Caco-2 (cell line): ENCODE results near the gene C14orf119. TPM values are rescaled to one million over a fixed set of nuclear protein-coding genes. Genes with fewer than 3 reads are reported as not detected.

Experiments
- BruUV-seq: library from RNA; stranded (reverse); fragments of 400-500 nt; replicated peaks from 2 replicates; lab custom pipeline; 2021; lab: Mats Ljungman, UMichigan
- CTCF ChIA-PET: fragments of 300-600 bp; sonication (Branson Sonifier 250); formaldehyde crosslinking; loops from one replicate; lab custom pipeline; 2022; ENCODE audit warnings: antibody characterized with exemption; lab: Charles Lee
- POLR2A ChIA-PET: fragments of 300-600 bp; sonication (Branson Sonifier 250); formaldehyde crosslinking; loops from one replicate; lab custom pipeline; 2022; ENCODE audit warnings: antibody characterized with exemption; lab: Charles Lee
- DNase-seq, 2 experiments: peaks; one replicate each; pipeline versions ENCODE4 v3.0.0 to v3.0.0-alpha.2; 2020 to 2022
- H3K27me3 ChIP-seq: replicated peaks from 2 replicates; pipeline ENCODE4 v1.6.0; 2011; ENCODE audit warnings: low read length; ENCODE audit not compliant: control insufficient read depth, insufficient read depth
- H3K36me3 ChIP-seq: 2 replicates; pipeline ENCODE4 v1.5.1; 2011; ENCODE audit warnings: low read length; ENCODE audit not compliant: control insufficient read depth, insufficient read depth
- H3K4me1 ChIP-seq: fragments of 250-450 bp; sonication (Bioruptor Pico); 2 replicates; pipeline ENCODE4 v1.5.1; 2020; ENCODE audit warnings: mild to moderate bottlenecking
- H3K4me3 ChIP-seq: 2 replicates; pipeline ENCODE4 v1.5.1; 2011; ENCODE audit warnings: low read depth, mild to moderate bottlenecking, control low read depth, low read length
- H3K9me3 ChIP-seq: fragments of 250-450 bp; sonication (Bioruptor Pico); 2 replicates; pipeline ENCODE4 v1.5.1; 2020; ENCODE audit warnings: mild to moderate bottlenecking, moderate library complexity
- H3K27ac Mint-ChIP-seq: one replicate; pipeline ENCODE4 v1.8.0; 2022; ENCODE audit warnings: mixed read lengths; ENCODE audit not compliant: unreplicated experiment
- H3K27me3 Mint-ChIP-seq: one replicate; pipeline ENCODE4 v1.8.0; 2022; ENCODE audit warnings: mixed read lengths; ENCODE audit not compliant: insufficient read depth, unreplicated experiment
- H3K36me3 Mint-ChIP-seq: one replicate; pipeline ENCODE4 v1.8.0; 2022; ENCODE audit warnings: mild to moderate bottlenecking, mixed read lengths; ENCODE audit not compliant: insufficient read depth, unreplicated experiment
- H3K4me1 Mint-ChIP-seq: one replicate; pipeline ENCODE4 v1.8.0; 2022; ENCODE audit warnings: low read depth, mixed read lengths; ENCODE audit not compliant: unreplicated experiment
- H3K4me3 Mint-ChIP-seq: one replicate; pipeline ENCODE4 v1.8.0; 2022; ENCODE audit warnings: mild to moderate bottlenecking, moderate library complexity, mixed read lengths; ENCODE audit not compliant: unreplicated experiment
- H3K9me3 Mint-ChIP-seq: one replicate; pipeline ENCODE4 v1.8.0; 2022; ENCODE audit warnings: mixed read lengths; ENCODE audit not compliant: unreplicated experiment
- intact Hi-C: fragments of 100-400 bp; cut with micrococcal nuclease; formaldehyde crosslinking; loops from one replicate; pipeline ENCODE4 v1.10.0; 2022; ENCODE audit not compliant: unreplicated experiment
- total RNA-seq: library from RNA; stranded (reverse); gene quantifications from 2 replicates; pipeline ENCODE4 v1.2.3, GENCODE V29; 2022
- TF ChIP-seq, protein P1 (sequence below), 2 experiments: fragments of 200-600 bp in 1 of 2; IDR thresholded peaks; 1 replicate in 1 of 2; 2 replicates in 1 of 2; pipeline versions ENCODE4 v1.5.1 to v1.8.0; 2011 to 2022; ENCODE audit warnings: antibody characterized with exemption in 1 of 2, control low read depth in 1 of 2, inconsistent platforms in 1 of 2, low read depth in 1 of 2, low read length in 1 of 2, mild to moderate bottlenecking in 1 of 2, moderate library complexity in 1 of 2; ENCODE audit not compliant: insufficient read depth in 1 of 2, severe bottlenecking in 1 of 2, unreplicated experiment in 1 of 2

Gene C14orf119
- total RNA-seq, 1 experiment from 2014 or later = 52.0 TPM

DNA sequence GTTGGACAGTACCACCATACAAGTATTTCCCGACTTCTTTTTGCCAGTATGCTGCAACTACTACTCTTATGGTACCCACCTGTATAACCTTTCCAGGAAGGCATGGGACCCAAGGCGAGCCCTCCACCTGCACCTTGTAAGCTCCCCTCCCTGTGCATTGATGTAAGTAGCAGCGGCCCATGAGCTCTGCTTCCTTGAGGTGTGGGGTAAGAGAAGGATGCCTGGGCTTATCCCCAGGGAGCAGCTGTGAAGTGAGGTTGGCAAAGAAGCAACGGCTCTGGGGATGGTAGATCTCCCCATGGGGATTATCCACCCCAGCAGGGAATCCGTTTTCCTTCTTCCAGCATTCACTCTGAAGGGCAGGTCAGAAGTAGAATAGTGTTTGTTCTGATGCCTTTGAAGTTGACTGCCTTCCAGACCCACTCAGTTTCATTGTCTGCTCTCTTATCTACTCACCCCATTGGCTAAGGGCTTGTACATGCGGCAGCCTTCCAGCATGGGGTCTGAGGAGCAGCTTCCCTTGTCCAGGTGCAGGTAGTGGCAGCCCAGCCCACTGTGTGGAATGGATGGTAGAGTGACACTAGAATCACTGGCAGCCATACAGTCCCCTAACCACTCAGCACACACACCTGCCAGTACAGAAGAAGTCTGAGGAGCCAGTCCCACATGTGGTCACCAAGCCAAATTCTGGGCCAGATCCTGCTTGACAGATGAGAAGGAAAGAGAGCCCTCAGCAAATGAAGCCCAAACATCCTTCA lies 6.1 kb downstream of the C14orf119 start:
- BruUV-seq = no TSS peak
- no peaks in the 10 kb centered on the region for H3K27me3 Mint-ChIP-seq
- no peak overlapping the region for H3K4me3 Mint-ChIP-seq
- H3K36me3 ChIP-seq = no peaks in the 10 kb centered on the region
- H3K36me3 Mint-ChIP-seq = peaks cover 25% of the 10 kb centered on the region
- DNase-seq = no peak
- no peaks in the 10 kb centered on the region for H3K9me3 Mint-ChIP-seq
- POLR2A ChIA-PET = no interaction called here
- no peak overlapping the region for H3K4me3 ChIP-seq
- intact Hi-C loops = loop anchor here (5.0 kb wide), 1 partner anchor 196 kb away; no protein-coding TSS in a partner anchor
- H3K4me1 ChIP-seq = peaks cover 6% of the 10 kb centered on the region; the same call in 1 of the 2 replicates
- no peaks in the 10 kb centered on the region for H3K9me3 ChIP-seq
- CTCF ChIA-PET = interaction anchor here (3.5 kb wide), 1 partner anchor 33 kb away, joined by 18 read pairs; no protein-coding TSS in a partner anchor
- no peak overlapping the region for H3K27ac Mint-ChIP-seq
- TF ChIP-seq, protein P1, sequence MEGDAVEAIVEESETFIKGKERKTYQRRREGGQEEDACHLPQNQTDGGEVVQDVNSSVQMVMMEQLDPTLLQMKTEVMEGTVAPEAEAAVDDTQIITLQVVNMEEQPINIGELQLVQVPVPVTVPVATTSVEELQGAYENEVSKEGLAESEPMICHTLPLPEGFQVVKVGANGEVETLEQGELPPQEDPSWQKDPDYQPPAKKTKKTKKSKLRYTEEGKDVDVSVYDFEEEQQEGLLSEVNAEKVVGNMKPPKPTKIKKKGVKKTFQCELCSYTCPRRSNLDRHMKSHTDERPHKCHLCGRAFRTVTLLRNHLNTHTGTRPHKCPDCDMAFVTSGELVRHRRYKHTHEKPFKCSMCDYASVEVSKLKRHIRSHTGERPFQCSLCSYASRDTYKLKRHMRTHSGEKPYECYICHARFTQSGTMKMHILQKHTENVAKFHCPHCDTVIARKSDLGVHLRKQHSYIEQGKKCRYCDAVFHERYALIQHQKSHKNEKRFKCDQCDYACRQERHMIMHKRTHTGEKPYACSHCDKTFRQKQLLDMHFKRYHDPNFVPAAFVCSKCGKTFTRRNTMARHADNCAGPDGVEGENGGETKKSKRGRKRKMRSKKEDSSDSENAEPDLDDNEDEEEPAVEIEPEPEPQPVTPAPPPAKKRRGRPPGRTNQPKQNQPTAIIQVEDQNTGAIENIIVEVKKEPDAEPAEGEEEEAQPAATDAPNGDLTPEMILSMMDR (IDR thresholded peaks at IDR 0.05; ENCODE audit: insufficient read depth in 1 of 2, low read depth in 1 of 2, low read length in 1 of 2, severe bottlenecking in 1 of 2, unreplicated experiment in 1 of 2) = no peak
- H3K27me3 ChIP-seq = no peaks in the 10 kb centered on the region
- H3K4me1 Mint-ChIP-seq = peaks cover 25% of the 10 kb centered on the region

DNA sequence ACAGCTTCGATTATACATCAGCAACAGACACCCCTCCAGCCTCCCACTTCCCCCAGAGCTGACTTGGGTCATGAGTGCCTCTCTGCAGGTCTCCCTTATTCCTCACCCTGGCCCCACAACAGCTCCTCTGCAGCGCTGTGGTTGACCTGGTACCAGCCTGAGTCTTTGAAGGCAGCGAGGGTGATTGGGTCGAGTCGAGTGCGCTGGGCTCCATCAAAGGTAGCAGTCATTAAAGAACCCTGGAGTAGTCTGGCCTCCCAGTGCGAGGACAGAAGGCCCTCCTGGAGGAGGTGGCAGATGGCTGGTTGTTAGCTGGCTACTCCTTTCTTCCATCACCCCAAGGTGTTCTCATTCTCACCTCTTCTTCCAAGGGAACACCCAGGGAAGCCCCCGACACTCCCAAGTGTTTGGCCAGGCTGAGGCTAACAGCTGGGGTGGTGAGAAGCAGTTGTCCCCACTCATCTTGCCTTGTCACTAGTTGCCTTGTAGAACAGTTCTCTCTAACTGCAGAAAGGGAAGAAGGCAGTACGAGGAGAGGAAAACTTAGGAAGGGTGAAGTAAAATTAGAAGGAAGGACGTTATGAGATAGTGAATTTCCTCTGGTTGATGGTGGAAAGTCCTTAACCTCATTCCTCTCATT lies 6.8 kb downstream of the C14orf119 start:
- Histone ChIP-seq H3K4me3 (no peak overlapping the region), H3K9me3 (no peaks in the 10 kb centered on the region), H3K36me3 (no peaks in the 10 kb centered on the region), H3K4me1 (peaks cover 6% of the 10 kb centered on the region; the same call in 1 of the 2 replicates), H3K27me3 (no peaks in the 10 kb centered on the region)
- DNase-seq = no peak
- H3K36me3 Mint-ChIP-seq = peaks cover 19% of the 10 kb centered on the region
- CTCF ChIA-PET = interaction anchor here (3.5 kb wide), 1 partner anchor 33 kb away, joined by 18 read pairs; no protein-coding TSS in a partner anchor
- no peak overlapping the region for H3K4me3 Mint-ChIP-seq
- TF ChIP-seq, protein P1 (IDR thresholded peaks at IDR 0.05; ENCODE audit: insufficient read depth in 1 of 2, low read depth in 1 of 2, low read length in 1 of 2, severe bottlenecking in 1 of 2, unreplicated experiment in 1 of 2) = no peak
- BruUV-seq = no TSS peak
- no peak overlapping the region for H3K27ac Mint-ChIP-seq
- H3K9me3 Mint-ChIP-seq = no peaks in the 10 kb centered on the region
- no peaks in the 10 kb centered on the region for H3K27me3 Mint-ChIP-seq
- POLR2A ChIA-PET = interaction anchor here (0.7 kb wide), 1 partner anchor 179 kb away, joined by 3 read pairs; no protein-coding TSS in a partner anchor
- H3K4me1 Mint-ChIP-seq = peaks cover 18% of the 10 kb centered on the region
- intact Hi-C loops = loop anchor here (5.0 kb wide), 1 partner anchor 195 kb away; no protein-coding TSS in a partner anchor

- no peaks in the 10 kb centered on the region for H3K9me3 Mint-ChIP-seq
- no peak overlapping the region for H3K4me3 Mint-ChIP-seq
- H3K36me3 Mint-ChIP-seq = peaks cover 14% of the 10 kb centered on the region
- intact Hi-C loops = loop anchor here (5.0 kb wide), 1 partner anchor 194 kb away; no protein-coding TSS in a partner anchor
- H3K9me3 ChIP-seq = no peaks in the 10 kb centered on the region
- no peaks in the 10 kb centered on the region for H3K27me3 ChIP-seq
- BruUV-seq = no TSS peak
- no peak overlapping the region for H3K4me3 ChIP-seq
- TF ChIP-seq, protein P1 (IDR thresholded peaks at IDR 0.05; ENCODE audit: insufficient read depth in 1 of 2, low read depth in 1 of 2, low read length in 1 of 2, severe bottlenecking in 1 of 2, unreplicated experiment in 1 of 2) = no peak
- H3K27ac Mint-ChIP-seq = no peak overlapping the region
- no peak for DNase-seq
- H3K36me3 ChIP-seq = no peaks in the 10 kb centered on the region
- ChIA-PET POLR2A (interaction anchor here (0.7 kb wide), 1 partner anchor 178 kb away, joined by 3 read pairs; no protein-coding TSS in a partner anchor), CTCF (no interaction called here)
- H3K27me3 Mint-ChIP-seq = no peaks in the 10 kb centered on the region
- peaks cover 6% of the 10 kb centered on the region; the same call in 1 of the 2 replicates for H3K4me1 ChIP-seq
- H3K4me1 Mint-ChIP-seq = peaks cover 15% of the 10 kb centered on the region
Measured at GRCh38 chr14:23102801-23103200, 7.5 kb downstream of the C14orf119 start.
